GM04504 (cell line): ENCODE data around the gene IFNAR1.
"Not testable (repeated sequence)": the region's sequence is repeated elsewhere in the genome, so short reads cannot be mapped to it uniquely, and the experiment has no call there.

Experiments
- DNase-seq: peaks from one replicate; pipeline ENCODE4 v3.0.0-alpha.2; 2012; ENCODE audit warnings: low read depth

The IFNAR1 gene

GRCh38 chr21:33377221-33377920, 52.6 kb downstream of the IFNAR1 start:
- DNase-seq: no peak

GRCh38 chr21:33378081-33378480, 53.3 kb downstream of the IFNAR1 start:
- DNase-seq: no peak

GRCh38 chr21:33379934-33380333, 55.2 kb downstream of the IFNAR1 start:
- DNase-seq: not testable (repeated sequence)

DNA sequence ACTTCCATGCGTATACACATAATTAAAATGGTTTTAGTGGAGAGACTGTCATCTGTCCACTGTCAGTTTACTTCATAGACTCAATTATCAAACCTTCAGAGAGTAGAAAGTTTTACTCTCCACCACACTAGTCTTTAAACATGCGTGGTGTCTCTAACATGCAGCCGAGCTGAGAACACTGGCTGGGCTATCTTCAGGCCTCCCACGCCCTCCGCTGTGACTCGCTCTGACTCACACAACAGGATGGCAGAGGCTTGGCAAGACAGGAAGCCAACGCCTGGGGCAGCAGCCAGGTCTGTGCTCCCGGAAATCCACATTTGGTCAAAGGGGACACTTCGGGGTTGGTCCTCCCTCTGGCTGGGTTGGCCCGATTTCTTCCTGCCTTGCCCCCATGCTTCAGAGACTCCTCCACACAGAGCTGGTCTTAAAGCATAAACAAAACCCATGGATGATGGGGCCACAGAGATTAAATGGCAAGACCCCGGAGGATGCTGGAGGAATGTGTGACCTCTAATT, 55.8 kb downstream of the IFNAR1 start:
- peak; percentile 89 for DNase-seq

DNA sequence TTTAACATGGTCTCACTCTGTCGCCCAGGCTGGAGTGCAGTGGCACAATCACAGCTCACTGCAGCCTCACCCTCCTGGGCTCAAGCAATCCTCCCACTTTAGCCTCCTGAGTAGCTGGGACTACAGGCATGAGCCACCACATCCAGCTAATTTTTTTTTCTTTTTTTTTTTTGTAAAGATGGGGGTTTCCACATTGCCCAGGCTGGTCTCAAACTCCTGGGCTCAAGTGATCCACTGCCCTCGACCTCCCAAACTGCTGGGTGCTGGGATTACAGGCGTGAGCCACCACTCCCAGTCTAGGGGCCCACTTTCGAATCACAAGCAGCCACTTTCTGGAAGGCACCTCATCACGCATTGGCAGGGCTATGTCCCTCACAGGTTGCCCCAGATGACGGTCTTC, 56.6 kb downstream of the IFNAR1 start:
- DNase-seq: not testable (repeated sequence)

GRCh38 chr21:33383056-33383888, 58.5 kb downstream of the IFNAR1 start:
- DNase-seq: peak; percentile 59

GRCh38 chr21:33384841-33385331, 60.1 kb downstream of the IFNAR1 start:
- DNase-seq: no peak

- no peak for DNase-seq
Measured at GRCh38 chr21:33386222-33386784, 61.5 kb downstream of the IFNAR1 start.

- no peak for DNase-seq
Measured at GRCh38 chr21:33387294-33387693, 62.5 kb downstream of the IFNAR1 start.

GRCh38 chr21:33388188-33388587, 63.4 kb downstream of the IFNAR1 start:
- DNase-seq: no peak

- DNase-seq: no peak
Measured at GRCh38 chr21:33390479-33390878, 65.7 kb downstream of the IFNAR1 start.

- no peak for DNase-seq
Measured at GRCh38 chr21:33391656-33392055, 66.9 kb downstream of the IFNAR1 start.

- DNase-seq: no peak
Measured at GRCh38 chr21:33392284-33392985, 67.7 kb downstream of the IFNAR1 start.

DNA sequence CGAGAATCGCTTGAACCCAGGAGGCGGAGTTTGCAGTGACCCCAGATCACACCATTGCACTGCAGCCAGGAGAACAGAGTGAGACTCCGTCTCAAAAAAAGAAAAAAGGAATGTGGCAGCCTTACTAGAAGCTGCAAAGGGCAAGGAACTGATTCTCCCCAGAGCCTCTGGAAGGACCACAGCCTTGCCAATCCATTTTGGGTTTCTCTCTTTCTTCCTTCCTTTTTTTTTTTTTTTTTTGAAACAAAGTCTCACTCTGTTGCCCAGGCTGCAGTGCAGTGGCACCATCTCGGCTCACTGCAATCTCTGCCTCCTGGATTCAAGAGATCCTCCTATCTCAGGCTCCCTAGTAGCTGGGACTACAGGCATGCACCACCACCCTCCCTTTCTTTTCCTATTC, 68.6 kb downstream of the IFNAR1 start:
- DNase-seq: no peak

- DNase-seq: no peak
Measured at GRCh38 chr21:33394260-33394659, 69.5 kb downstream of the IFNAR1 start.

- no peak for DNase-seq
Measured at GRCh38 chr21:33395891-33396331, 71.1 kb downstream of the IFNAR1 start.

- DNase-seq: no peak
Measured at GRCh38 chr21:33396436-33396835, 71.7 kb downstream of the IFNAR1 start.

- no peak for DNase-seq
Measured at GRCh38 chr21:33396951-33397350, 72.2 kb downstream of the IFNAR1 start.

DNA sequence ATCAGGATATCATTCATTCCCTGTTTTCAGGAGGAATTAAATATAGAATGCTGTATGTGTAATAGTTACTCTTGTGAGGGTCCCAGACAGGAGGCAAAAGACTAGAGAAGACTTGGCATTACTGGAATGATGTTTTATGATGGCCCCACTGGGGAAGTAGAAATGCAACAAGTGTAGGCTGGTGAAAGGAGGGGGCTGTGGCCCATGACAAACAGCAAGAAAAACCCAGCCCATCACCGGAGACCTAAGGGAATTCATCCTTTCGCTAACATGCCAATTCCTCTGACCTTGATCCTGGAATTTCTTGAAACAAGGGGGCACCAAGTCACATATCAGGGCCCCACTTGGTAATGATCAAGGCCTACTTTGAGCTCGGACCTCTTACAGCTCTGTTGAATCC, 72.9 kb downstream of the IFNAR1 start:
- DNase-seq: no peak

DNA sequence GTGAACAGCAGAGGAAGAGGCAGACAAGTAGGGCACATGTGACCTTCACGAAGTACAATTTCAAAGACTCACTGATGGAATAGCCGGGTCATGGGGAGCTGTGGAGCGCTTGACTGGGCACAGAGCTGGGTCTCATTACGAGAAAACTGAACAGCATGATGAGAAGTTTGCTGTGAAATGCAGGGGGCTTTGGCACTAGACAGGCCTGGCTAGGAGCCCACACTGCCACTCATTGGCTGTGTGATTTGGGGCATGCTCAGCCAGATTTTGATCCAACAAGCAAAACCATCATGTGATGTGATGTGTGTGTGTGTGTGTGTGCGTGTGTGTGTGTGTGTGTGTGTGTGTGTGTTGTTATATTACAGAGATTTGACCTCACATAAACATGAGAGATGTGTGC, 73.6 kb downstream of the IFNAR1 start:
- DNase-seq: no peak

- no peak for DNase-seq
Measured at GRCh38 chr21:33401630-33401992, 76.8 kb downstream of the IFNAR1 start.
